Measurements from ENCODE around the gene IDH3G. TPM values are rescaled to one million over a fixed set of nuclear protein-coding genes. Genes with fewer than 3 reads are reported as not detected.

Gene IDH3G
- total RNA-seq, 6 experiments from 2014 or later = 60.2 to 67.1 (median 62.8) TPM

DNA sequence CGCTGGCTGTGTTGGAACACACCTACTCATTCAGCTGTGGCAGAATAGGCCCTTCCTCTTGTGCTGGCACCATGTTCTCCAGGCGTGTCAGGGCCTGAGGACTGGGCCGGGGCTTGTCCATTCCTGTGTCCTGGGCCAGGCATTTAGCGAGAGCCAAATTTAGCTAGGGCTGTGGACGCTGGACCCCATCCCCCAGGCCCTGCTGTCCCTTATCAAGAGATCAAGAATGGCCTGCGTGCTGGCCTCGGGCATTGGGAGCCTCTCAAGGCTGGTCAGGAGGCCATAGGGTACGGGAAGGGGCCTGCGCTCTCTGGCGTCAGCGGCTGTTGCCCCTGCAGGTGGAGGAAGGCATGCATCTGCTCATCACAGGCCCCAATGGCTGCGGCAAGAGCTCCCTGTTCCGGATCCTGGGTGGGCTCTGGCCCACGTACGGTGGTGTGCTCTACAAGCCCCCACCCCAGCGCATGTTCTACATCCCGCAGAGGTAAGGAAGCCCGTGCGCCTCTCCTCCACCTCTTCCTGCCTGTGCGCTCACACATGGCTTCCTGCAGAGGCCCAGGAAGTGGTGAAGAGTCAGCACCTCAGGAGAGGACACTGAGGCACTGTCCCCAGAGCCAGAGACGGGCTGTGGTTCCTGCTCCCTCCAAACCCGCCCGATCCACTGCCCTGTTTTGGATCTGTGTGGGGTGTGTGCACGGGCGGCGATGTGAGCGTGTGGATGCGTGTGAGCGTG lies 54.3 kb downstream of the IDH3G start:
- H3K4me3 Mint-ChIP-seq = no peak overlapping the region
- no peaks in the 10 kb centered on the region for H3K36me3 Mint-ChIP-seq (ENCODE audit: low read depth)
- TF ChIP-seq, protein P1, sequence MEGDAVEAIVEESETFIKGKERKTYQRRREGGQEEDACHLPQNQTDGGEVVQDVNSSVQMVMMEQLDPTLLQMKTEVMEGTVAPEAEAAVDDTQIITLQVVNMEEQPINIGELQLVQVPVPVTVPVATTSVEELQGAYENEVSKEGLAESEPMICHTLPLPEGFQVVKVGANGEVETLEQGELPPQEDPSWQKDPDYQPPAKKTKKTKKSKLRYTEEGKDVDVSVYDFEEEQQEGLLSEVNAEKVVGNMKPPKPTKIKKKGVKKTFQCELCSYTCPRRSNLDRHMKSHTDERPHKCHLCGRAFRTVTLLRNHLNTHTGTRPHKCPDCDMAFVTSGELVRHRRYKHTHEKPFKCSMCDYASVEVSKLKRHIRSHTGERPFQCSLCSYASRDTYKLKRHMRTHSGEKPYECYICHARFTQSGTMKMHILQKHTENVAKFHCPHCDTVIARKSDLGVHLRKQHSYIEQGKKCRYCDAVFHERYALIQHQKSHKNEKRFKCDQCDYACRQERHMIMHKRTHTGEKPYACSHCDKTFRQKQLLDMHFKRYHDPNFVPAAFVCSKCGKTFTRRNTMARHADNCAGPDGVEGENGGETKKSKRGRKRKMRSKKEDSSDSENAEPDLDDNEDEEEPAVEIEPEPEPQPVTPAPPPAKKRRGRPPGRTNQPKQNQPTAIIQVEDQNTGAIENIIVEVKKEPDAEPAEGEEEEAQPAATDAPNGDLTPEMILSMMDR (IDR thresholded peaks at IDR 0.05) = no peak
- no peaks in the 10 kb centered on the region for H3K27me3 Mint-ChIP-seq (ENCODE audit: insufficient read depth)
- no peaks in the 10 kb centered on the region for H3K9me3 Mint-ChIP-seq
- H3K4me1 Mint-ChIP-seq (ENCODE audit: low read depth) = no peaks in the 10 kb centered on the region
- no peak overlapping the region for H3K27ac Mint-ChIP-seq
- DNase-seq = no peak

DNA sequence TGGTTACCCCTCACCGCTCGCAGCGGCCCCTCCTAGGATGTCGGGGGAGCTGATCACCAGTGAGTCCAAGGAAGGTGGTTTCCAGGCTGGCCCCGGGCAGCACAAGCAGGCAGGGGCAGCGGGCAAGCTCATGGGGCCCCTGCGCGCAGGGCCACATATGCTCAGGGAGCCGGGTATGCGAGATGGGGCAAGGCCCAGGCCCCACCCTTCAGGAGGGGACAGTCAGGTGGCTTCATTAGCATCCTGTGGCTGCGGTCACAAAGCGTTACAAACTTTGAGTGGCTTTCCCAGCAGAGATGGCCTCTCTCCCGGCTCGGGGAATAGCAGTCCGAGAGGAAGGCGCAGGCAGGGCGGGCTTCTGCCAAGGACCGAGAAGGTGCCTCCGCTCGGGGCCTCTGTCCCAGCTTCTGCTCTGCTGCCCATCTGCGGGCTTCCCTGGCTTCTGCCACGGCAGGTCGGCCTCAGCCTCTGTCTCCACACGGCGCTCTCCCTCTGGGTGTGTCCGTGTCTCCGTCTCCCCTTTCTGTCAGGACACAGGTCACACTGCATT lies 56.0 kb downstream of the IDH3G start:
- H3K9me3 Mint-ChIP-seq = no peaks in the 10 kb centered on the region
- DNase-seq = no peak
- H3K4me3 Mint-ChIP-seq = no peak overlapping the region
- no peaks in the 10 kb centered on the region; the same call in 1 of the 2 replicates for H3K27me3 Mint-ChIP-seq (ENCODE audit: insufficient read depth)
- no peak overlapping the region for H3K27ac Mint-ChIP-seq
- H3K36me3 Mint-ChIP-seq (ENCODE audit: low read depth) = no peaks in the 10 kb centered on the region
- TF ChIP-seq, protein P1 (IDR thresholded peaks at IDR 0.05) = no peak
- H3K4me1 Mint-ChIP-seq (ENCODE audit: low read depth) = no peaks in the 10 kb centered on the region

DNA sequence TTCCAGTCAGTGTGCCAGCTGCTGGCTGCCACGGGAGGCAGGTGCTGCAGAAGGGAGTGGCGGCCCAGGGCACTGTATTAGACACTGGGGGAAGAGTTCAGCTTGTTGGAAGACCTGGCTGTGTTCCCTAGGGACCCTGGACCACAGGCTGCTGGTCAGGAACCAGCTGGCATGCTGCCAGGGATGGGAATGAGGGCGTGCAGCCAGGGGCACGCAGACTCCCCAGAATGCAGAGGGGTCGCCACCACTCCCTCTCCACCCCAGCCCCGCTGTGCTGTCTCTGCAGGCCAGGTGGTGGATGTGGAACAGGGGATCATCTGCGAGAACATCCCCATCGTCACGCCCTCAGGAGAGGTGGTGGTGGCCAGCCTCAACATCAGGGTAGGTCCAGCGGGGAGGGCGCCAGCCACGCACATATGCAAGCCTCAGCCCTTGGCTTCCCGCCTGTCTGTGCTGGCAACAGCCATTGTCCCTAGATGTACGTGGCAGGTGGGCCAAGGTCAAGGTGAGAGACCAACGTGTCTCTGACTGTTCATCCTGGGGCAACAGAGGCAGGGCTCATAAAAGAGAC lies 57.2 kb downstream of the IDH3G start:
- DNase-seq = no peak
- no peaks in the 10 kb centered on the region for H3K9me3 Mint-ChIP-seq
- TF ChIP-seq, protein P1 (IDR thresholded peaks at IDR 0.05) = no peak
- no peak overlapping the region for H3K27ac Mint-ChIP-seq
- no peaks in the 10 kb centered on the region; the same call in 1 of the 2 replicates for H3K27me3 Mint-ChIP-seq (ENCODE audit: insufficient read depth)
- H3K4me3 Mint-ChIP-seq = no peak overlapping the region
- H3K36me3 Mint-ChIP-seq (ENCODE audit: low read depth) = peaks cover 5% of the 10 kb centered on the region
- H3K4me1 Mint-ChIP-seq (ENCODE audit: low read depth) = peaks cover 6% of the 10 kb centered on the region

DNA sequence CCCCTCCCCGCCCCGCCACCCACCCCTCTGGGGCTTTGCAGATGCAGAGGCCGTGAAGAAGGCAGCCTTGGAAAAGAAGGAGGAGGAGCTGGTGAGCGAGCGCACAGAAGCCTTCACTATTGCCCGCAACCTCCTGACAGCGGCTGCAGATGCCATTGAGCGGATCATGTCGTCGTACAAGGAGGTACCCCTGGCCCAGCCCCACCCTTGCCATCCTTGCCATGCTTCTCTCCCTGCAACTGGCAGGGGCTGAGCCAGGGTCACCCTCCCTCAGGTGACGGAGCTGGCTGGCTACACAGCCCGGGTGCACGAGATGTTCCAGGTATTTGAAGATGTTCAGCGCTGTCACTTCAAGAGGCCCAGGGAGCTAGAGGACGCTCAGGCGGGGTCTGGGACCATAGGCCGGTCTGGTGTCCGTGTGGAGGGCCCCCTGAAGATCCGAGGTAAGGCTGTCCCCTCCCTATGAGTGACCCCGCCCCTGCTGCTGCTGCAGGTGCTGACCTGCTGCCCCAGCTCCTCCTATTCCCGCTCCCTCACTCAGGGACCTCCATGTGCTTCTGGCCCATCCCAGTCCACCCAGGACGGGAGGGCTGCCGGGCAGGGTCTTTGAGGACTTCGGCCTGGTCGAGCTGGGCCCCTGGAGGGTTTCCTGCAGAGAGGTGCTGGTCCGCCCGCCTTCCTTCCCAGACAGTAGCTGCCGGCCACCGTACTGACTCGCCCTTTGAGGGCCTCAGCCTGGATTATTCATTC lies 57.9 kb downstream of the IDH3G start:
- no peak for DNase-seq
- Mint-ChIP-seq H3K36me3 (ENCODE audit: low read depth) (peaks cover 12% of the 10 kb centered on the region), H3K4me3 (no peak overlapping the region), H3K9me3 (peaks cover 7% of the 10 kb centered on the region; the same call in 1 of the 2 replicates), H3K4me1 (ENCODE audit: low read depth) (peaks cover 13% of the 10 kb centered on the region), H3K27me3 (ENCODE audit: insufficient read depth) (no peaks in the 10 kb centered on the region; the same call in 1 of the 2 replicates), H3K27ac (no peak overlapping the region)
- TF ChIP-seq, protein P1 (IDR thresholded peaks at IDR 0.05) = no peak

Other genes with a start within 250 kb of the IDH3G start
- gene CCNQ, start 195.2 kb downstream of the IDH3G start, total RNA-seq (2021; fragmentation: NEBNext Ultra II Directional; extraction: Animal tissue kit (Norgen Biotek cat#: 25700)) = 10 to 100 TPM; 25.7 to 31.9 (median 29.6) TPM
- not detected for gene DUSP9, start 147.2 kb downstream of the IDH3G start, total RNA-seq (2021; fragmentation: NEBNext Ultra II Directional; extraction: Animal tissue kit (Norgen Biotek cat#: 25700))
- gene PNCK, start 120.6 kb downstream of the IDH3G start, total RNA-seq (2021; fragmentation: NEBNext Ultra II Directional; extraction: Animal tissue kit (Norgen Biotek cat#: 25700)) = under 1 TPM in 2 of 6 experiments, not detected in 4; 0.26 to 0.43 TPM
- gene SLC6A8, start 106.4 kb downstream of the IDH3G start, total RNA-seq (2021; fragmentation: NEBNext Ultra II Directional; extraction: Animal tissue kit (Norgen Biotek cat#: 25700)) = 10 to 100 TPM; 14.0 to 33.8 (median 17.7) TPM
- gene BCAP31, start 70.0 kb downstream of the IDH3G start, total RNA-seq (2021; fragmentation: NEBNext Ultra II Directional; extraction: Animal tissue kit (Norgen Biotek cat#: 25700)) = 100 to 1,000 TPM; 203 to 295 (median 218) TPM
- 10 to 100 TPM; 12.9 to 18.9 (median 14.5) TPM for gene ABCD1, start 69.5 kb downstream of the IDH3G start, total RNA-seq (2021; fragmentation: NEBNext Ultra II Directional; extraction: Animal tissue kit (Norgen Biotek cat#: 25700))
- 10 to 100 TPM; 13.2 to 33.4 (median 15.8) TPM for gene PLXNB3, start 30.1 kb downstream of the IDH3G start, total RNA-seq (2021; fragmentation: NEBNext Ultra II Directional; extraction: Animal tissue kit (Norgen Biotek cat#: 25700))
- under 1 TPM; 0.14 to 0.51 (median 0.27) TPM for gene SRPK3, start 13.3 kb downstream of the IDH3G start, total RNA-seq (2021; fragmentation: NEBNext Ultra II Directional; extraction: Animal tissue kit (Norgen Biotek cat#: 25700))
- 100 to 1,000 TPM; 171 to 247 (median 182) TPM for gene SSR4, start 293 bp upstream of the IDH3G start, total RNA-seq (2021; fragmentation: NEBNext Ultra II Directional; extraction: Animal tissue kit (Norgen Biotek cat#: 25700))
- gene PDZD4, start 36.2 kb upstream of the IDH3G start, total RNA-seq (2021; fragmentation: NEBNext Ultra II Directional; extraction: Animal tissue kit (Norgen Biotek cat#: 25700)) = not detected
- gene L1CAM, start 91.8 kb upstream of the IDH3G start, total RNA-seq (2021; fragmentation: NEBNext Ultra II Directional; extraction: Animal tissue kit (Norgen Biotek cat#: 25700)) = 10 to 100 TPM; 13.1 to 89.2 (median 14.4) TPM
- not detected for gene AVPR2, start 110.3 kb upstream of the IDH3G start, total RNA-seq (2021; fragmentation: NEBNext Ultra II Directional; extraction: Animal tissue kit (Norgen Biotek cat#: 25700))
- gene ARHGAP4, start 131.9 kb upstream of the IDH3G start, total RNA-seq (2021; fragmentation: NEBNext Ultra II Directional; extraction: Animal tissue kit (Norgen Biotek cat#: 25700)) = under 1 TPM; 0.18 to 0.63 (median 0.48) TPM
- gene NAA10, start 140.7 kb upstream of the IDH3G start, total RNA-seq (2021; fragmentation: NEBNext Ultra II Directional; extraction: Animal tissue kit (Norgen Biotek cat#: 25700)) = 100 to 1,000 TPM; 130 to 160 (median 146) TPM
- gene RENBP, start 150.3 kb upstream of the IDH3G start, total RNA-seq (2021; fragmentation: NEBNext Ultra II Directional; extraction: Animal tissue kit (Norgen Biotek cat#: 25700)) = under 1 TPM in 4 of 6 experiments, not detected in 2; 0.23 to 0.75 (median 0.40) TPM
- gene HCFC1, start 177.4 kb upstream of the IDH3G start, total RNA-seq (2021; fragmentation: NEBNext Ultra II Directional; extraction: Animal tissue kit (Norgen Biotek cat#: 25700)) = 10 to 100 TPM; 52.1 to 62.1 (median 59.0) TPM
- 1 to 10 TPM; 3.1 to 8.0 (median 5.7) TPM for gene TMEM187, start 178.4 kb upstream of the IDH3G start, total RNA-seq (2021; fragmentation: NEBNext Ultra II Directional; extraction: Animal tissue kit (Norgen Biotek cat#: 25700))
- gene IRAK1, start 225.5 kb upstream of the IDH3G start, total RNA-seq (2021; fragmentation: NEBNext Ultra II Directional; extraction: Animal tissue kit (Norgen Biotek cat#: 25700)) = 100 to 1,000 TPM; 103 to 133 (median 120) TPM